Neural progenitor cell (in vitro differentiated cells): ENCODE measurements around the gene CAPN15. TPM values are rescaled to one million over a fixed set of nuclear protein-coding genes. Genes with fewer than 3 reads are reported as not detected.

ENCODE experiments used
- DNase-seq: peaks from one replicate; pipeline ENCODE4 v3.0.0-alpha.2; 2016; ENCODE audit warnings: low spot score
- H2AFZ ChIP-seq: fragments of 200-600 bp; sonication (generic); replicated peaks from 2 replicates; pipeline ENCODE4 v1.6.1; 2016; ENCODE audit warnings: antibody characterized with exemption
- H3F3A ChIP-seq: fragments of 200-600 bp; sonication (generic); 2 replicates; pipeline ENCODE4 v1.6.1; 2016; ENCODE audit warnings: antibody characterized with exemption, low read depth
- H3K27ac ChIP-seq: fragments of 200-600 bp; sonication (generic); 2 replicates; pipeline ENCODE4 v1.5.1; 2016; ENCODE audit warnings: mild to moderate bottlenecking
- H3K27me3 ChIP-seq: fragments of 200-600 bp; sonication (generic); 2 replicates; pipeline ENCODE4 v1.6.1; 2016; ENCODE audit warnings: mild to moderate bottlenecking, moderate library complexity
- H3K36me3 ChIP-seq: fragments of 200-600 bp; sonication (generic); 2 replicates; pipeline ENCODE4 v1.5.1; 2016
- H3K4me1 ChIP-seq: fragments of 200-600 bp; sonication (generic); 2 replicates; pipeline ENCODE4 v1.6.1; 2016; ENCODE audit warnings: mixed run types
- H3K4me2 ChIP-seq: fragments of 200-600 bp; sonication (generic); 2 replicates; pipeline ENCODE4 v1.6.1; 2016
- H3K4me3 ChIP-seq: fragments of 200-600 bp; sonication (generic); 2 replicates; pipeline ENCODE4 v1.5.1; 2016
- H3K79me2 ChIP-seq: fragments of 200-600 bp; sonication (generic); 2 replicates; pipeline ENCODE4 v1.6.1; 2016; ENCODE audit warnings: low read depth
- H3K9ac ChIP-seq: fragments of 200-600 bp; sonication (generic); 2 replicates; pipeline ENCODE4 v1.6.1; 2016
- H3K9me3 ChIP-seq: fragments of 200-600 bp; sonication (generic); 2 replicates; pipeline ENCODE4 v1.5.1; 2016; ENCODE audit warnings: low read depth
- H4K20me1 ChIP-seq: fragments of 200-600 bp; sonication (generic); 2 replicates; pipeline ENCODE4 v1.6.1; 2016; ENCODE audit warnings: low read depth
- H3K27ac Mint-ChIP-seq: 3 replicates; pipeline ENCODE4 v1.8.0; 2021; ENCODE audit warnings: mixed read lengths
- H3K27me3 Mint-ChIP-seq: 2 replicates; pipeline ENCODE4 v1.8.0; 2022; ENCODE audit warnings: low read depth, mild to moderate bottlenecking, inconsistent platforms, moderate library complexity, mixed read lengths; ENCODE audit not compliant: insufficient read depth
- H3K36me3 Mint-ChIP-seq: 3 replicates; pipeline ENCODE4 v1.8.0; 2021; ENCODE audit warnings: mixed read lengths
- H3K4me1 Mint-ChIP-seq: 3 replicates; pipeline ENCODE4 v1.8.0; 2021; ENCODE audit warnings: mixed read lengths
- H3K4me3 Mint-ChIP-seq: 3 replicates; pipeline ENCODE4 v1.8.0; 2021; ENCODE audit warnings: mild to moderate bottlenecking, moderate library complexity, mixed read lengths
- H3K9me3 Mint-ChIP-seq: 3 replicates; pipeline ENCODE4 v1.8.0; 2020; ENCODE audit warnings: mixed read lengths
- EZH2 ChIP-seq: fragments of 200-600 bp; sonication (generic); IDR thresholded peaks from 2 replicates; pipeline ENCODE4 v1.6.1; 2017; ENCODE audit warnings: antibody characterized with exemption, mild to moderate bottlenecking, moderate library complexity
- EZH2phosphoT487 ChIP-seq: fragments of 200-600 bp; sonication (generic); IDR thresholded peaks from 2 replicates; pipeline ENCODE4 v1.6.1; 2017; ENCODE audit warnings: antibody characterized with exemption
- total RNA-seq: library from RNA; depleted of rRNA; stranded (reverse); fragments of >200 nt; gene quantifications from 2 replicates; pipeline ENCODE4 v1.2.3, GENCODE V29; 2015; ENCODE audit warnings: low replicate concordance
- TF ChIP-seq, protein P1 (sequence below): fragments of 200-600 bp; sonication (generic); IDR thresholded peaks from 2 replicates; pipeline ENCODE4 v1.5.1; 2017; ENCODE audit warnings: antibody characterized with exemption, mild to moderate bottlenecking

CAPN15 gene
- total RNA-seq, 1 donor from 2014 or later, result 6.8 TPM

- Mint-ChIP-seq H3K4me3 (no peak overlapping the region), H3K27me3 (peaks cover 6% of the 10 kb centered on the region), H3K4me1 (peaks cover 7% of the 10 kb centered on the region), H3K9me3 (no peaks in the 10 kb centered on the region), H3K36me3 (no peaks in the 10 kb centered on the region), H3K27ac (no peak overlapping the region)
- Histone ChIP-seq H3K27ac (no peak overlapping the region), H3K79me2 (no peaks in the 10 kb centered on the region), H4K20me1 (peaks cover 52% of the 10 kb centered on the region), H2AFZ (no peak overlapping the region), H3K4me3 (no peak overlapping the region), H3K27me3 (peaks cover 22% of the 10 kb centered on the region), H3F3A (peaks cover 20% of the 10 kb centered on the region), H3K9me3 (no peaks in the 10 kb centered on the region), H3K4me2 (no peak overlapping the region), H3K4me1 (peaks cover 2% of the 10 kb centered on the region), H3K36me3 (no peaks in the 10 kb centered on the region), H3K9ac (no peak overlapping the region)
- DNase-seq, result no peak
- TF ChIP-seq EZH2phosphoT487, result no peak
- TF ChIP-seq, protein P1, sequence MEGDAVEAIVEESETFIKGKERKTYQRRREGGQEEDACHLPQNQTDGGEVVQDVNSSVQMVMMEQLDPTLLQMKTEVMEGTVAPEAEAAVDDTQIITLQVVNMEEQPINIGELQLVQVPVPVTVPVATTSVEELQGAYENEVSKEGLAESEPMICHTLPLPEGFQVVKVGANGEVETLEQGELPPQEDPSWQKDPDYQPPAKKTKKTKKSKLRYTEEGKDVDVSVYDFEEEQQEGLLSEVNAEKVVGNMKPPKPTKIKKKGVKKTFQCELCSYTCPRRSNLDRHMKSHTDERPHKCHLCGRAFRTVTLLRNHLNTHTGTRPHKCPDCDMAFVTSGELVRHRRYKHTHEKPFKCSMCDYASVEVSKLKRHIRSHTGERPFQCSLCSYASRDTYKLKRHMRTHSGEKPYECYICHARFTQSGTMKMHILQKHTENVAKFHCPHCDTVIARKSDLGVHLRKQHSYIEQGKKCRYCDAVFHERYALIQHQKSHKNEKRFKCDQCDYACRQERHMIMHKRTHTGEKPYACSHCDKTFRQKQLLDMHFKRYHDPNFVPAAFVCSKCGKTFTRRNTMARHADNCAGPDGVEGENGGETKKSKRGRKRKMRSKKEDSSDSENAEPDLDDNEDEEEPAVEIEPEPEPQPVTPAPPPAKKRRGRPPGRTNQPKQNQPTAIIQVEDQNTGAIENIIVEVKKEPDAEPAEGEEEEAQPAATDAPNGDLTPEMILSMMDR, result no peak
These were observed 53.5 kb downstream of the CAPN15 start for GRCh38 chr16:580946-581498.

- no peaks in the 10 kb centered on the region for H3K36me3 Mint-ChIP-seq
These were observed 54.7 kb downstream of the CAPN15 start for GRCh38 chr16:582218-582613.

DNA sequence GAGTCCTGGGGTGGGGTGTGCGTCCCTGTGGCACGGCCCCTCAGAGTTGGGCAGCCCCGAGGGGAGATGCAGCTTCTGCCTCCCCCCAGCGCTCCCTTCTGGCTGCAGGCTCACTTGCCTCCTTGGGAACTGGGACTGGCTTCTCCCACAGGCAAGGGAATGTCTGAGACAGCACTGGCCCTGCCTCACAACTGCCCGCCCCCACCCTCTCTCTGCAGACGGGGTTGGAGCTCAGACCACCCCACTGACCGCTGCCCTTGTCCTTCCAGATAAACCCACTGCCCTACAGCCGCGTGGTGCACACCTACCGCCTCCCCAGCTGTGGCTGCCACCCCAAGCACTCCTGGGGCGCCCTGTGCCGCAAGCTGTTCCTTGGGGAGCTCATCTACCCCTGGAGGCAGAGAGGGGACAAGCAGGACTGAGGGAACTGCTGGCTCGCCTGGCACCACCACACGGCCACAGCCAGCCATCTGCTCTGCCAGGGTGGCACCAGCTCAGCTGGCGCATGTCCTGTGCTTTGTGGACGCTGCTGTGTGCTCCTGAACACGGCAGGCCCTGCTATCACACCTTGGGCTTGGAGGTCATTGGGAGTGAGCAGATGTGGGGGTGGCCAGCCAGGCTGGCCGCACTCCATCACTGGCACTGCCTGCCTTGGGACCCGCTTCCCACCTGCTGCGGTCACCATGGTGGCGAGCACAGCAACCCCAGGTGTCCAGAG, 55.3 kb downstream of the CAPN15 start:
- H3K4me3 ChIP-seq, result no peak overlapping the region
- peaks cover 37% of the 10 kb centered on the region for H3K27me3 ChIP-seq
- Mint-ChIP-seq H3K4me1 (peaks cover 10% of the 10 kb centered on the region), H3K27me3 (peaks cover 6% of the 10 kb centered on the region), H3K9me3 (no peaks in the 10 kb centered on the region), H3K27ac (no peak overlapping the region), H3K36me3 (no peaks in the 10 kb centered on the region), H3K4me3 (no peak overlapping the region)
- no peak for DNase-seq
- H3K4me2 ChIP-seq, result no peak overlapping the region
- H3K79me2 ChIP-seq, result peaks cover 1% of the 10 kb centered on the region
- peaks cover 58% of the 10 kb centered on the region for H4K20me1 ChIP-seq
- TF ChIP-seq EZH2 (no peak), EZH2phosphoT487 (no peak)
- H3F3A ChIP-seq, result peaks cover 20% of the 10 kb centered on the region
- H2AFZ ChIP-seq, result no peak overlapping the region
- H3K27ac ChIP-seq, result no peak overlapping the region
- H3K36me3 ChIP-seq, result no peaks in the 10 kb centered on the region
- H3K4me1 ChIP-seq, result peaks cover 2% of the 10 kb centered on the region
- H3K9ac ChIP-seq, result no peak overlapping the region
- H3K9me3 ChIP-seq, result no peaks in the 10 kb centered on the region

More at GRCh38 chr16:582218-582613, 54.7 kb downstream of the CAPN15 start:
- peaks cover 2% of the 10 kb centered on the region for H3K4me1 ChIP-seq
- no peaks in the 10 kb centered on the region for H3K9me3 ChIP-seq
- H3K9me3 Mint-ChIP-seq, result no peaks in the 10 kb centered on the region
- no peak overlapping the region for H2AFZ ChIP-seq
- H3K27me3 ChIP-seq, result peaks cover 34% of the 10 kb centered on the region
- H3K79me2 ChIP-seq, result no peaks in the 10 kb centered on the region
- no peak overlapping the region for H3K4me3 ChIP-seq
- H3K4me3 Mint-ChIP-seq, result no peak overlapping the region
- TF ChIP-seq EZH2, result no peak
- no peak for TF ChIP-seq EZH2phosphoT487
- TF ChIP-seq, protein P1, result no peak
- H4K20me1 ChIP-seq, result peaks cover 54% of the 10 kb centered on the region
- H3K4me2 ChIP-seq, result no peak overlapping the region
- no peak for DNase-seq
- no peak overlapping the region for H3K27ac ChIP-seq
- no peak overlapping the region for H3K9ac ChIP-seq
- H3F3A ChIP-seq, result peaks cover 16% of the 10 kb centered on the region
- H3K4me1 Mint-ChIP-seq, result peaks cover 7% of the 10 kb centered on the region
- H3K27me3 Mint-ChIP-seq, result peaks cover 8% of the 10 kb centered on the region
- no peak overlapping the region for H3K27ac Mint-ChIP-seq
- H3K36me3 ChIP-seq, result no peaks in the 10 kb centered on the region

- Mint-ChIP-seq H3K27me3 (peaks cover 6% of the 10 kb centered on the region), H3K9me3 (no peaks in the 10 kb centered on the region), H3K4me1 (peaks cover 13% of the 10 kb centered on the region), H3K4me3 (no peak overlapping the region), H3K36me3 (no peaks in the 10 kb centered on the region), H3K27ac (no peak overlapping the region)
- Histone ChIP-seq H3K9me3 (no peaks in the 10 kb centered on the region), H3K4me1 (peaks cover 2% of the 10 kb centered on the region), H3K27ac (no peak overlapping the region), H3F3A (peaks cover 25% of the 10 kb centered on the region), H2AFZ (no peak overlapping the region), H3K36me3 (no peaks in the 10 kb centered on the region), H3K4me2 (peak overlapping the region; percentile 55), H4K20me1 (peaks cover 58% of the 10 kb centered on the region), H3K9ac (no peak overlapping the region), H3K79me2 (peaks cover 8% of the 10 kb centered on the region), H3K27me3 (peaks cover 37% of the 10 kb centered on the region), H3K4me3 (no peak overlapping the region)
- DNase-seq, result no peak
- TF ChIP-seq EZH2phosphoT487 (no peak), EZH2 (no peak)
- TF ChIP-seq, protein P1, result no peak
These were observed 55.9 kb downstream of the CAPN15 start for GRCh38 chr16:583470-583814.
